Lung microvascular endothelial cell (primary cell): ENCODE results near the gene LRRC3C. TPM values are rescaled to one million over a fixed set of nuclear protein-coding genes. Genes with fewer than 3 reads are reported as not detected.
A peak's percentile ranks its signal among the peaks of the same experiment; 100 is the strongest.

ENCODE experiments used
- DNase-seq, 2 donors: peaks; one replicate each; pipeline versions ENCODE4 v3.0.0 to v3.0.0-alpha.2; 2010; ENCODE audit warnings: low read depth in 2 of 2
- total RNA-seq: library from RNA; depleted of rRNA; stranded (reverse); fragments of >200 nt; gene quantifications from 2 replicates; pipeline ENCODE4 v1.2.1, GENCODE V29; 2014

The LRRC3C gene
- total RNA-seq, 1 donor from 2014 or later: not detected

- DNase-seq: no peak
Measured at GRCh38 chr17:39946551-39947330, 19.2 kb downstream of the LRRC3C start.

GRCh38 chr17:39948489-39948828 is 20.9 kb downstream of the LRRC3C start:
- peak in 1 of 2 donors; percentile 19 for DNase-seq

- DNase-seq: no peak
Measured at GRCh38 chr17:39949028-39949427, 21.5 kb downstream of the LRRC3C start.

GRCh38 chr17:39950871-39951348 is 23.4 kb downstream of the LRRC3C start:
- DNase-seq: no peak

- DNase-seq: no peak
Measured at GRCh38 chr17:39951924-39952679, 24.6 kb downstream of the LRRC3C start.

GRCh38 chr17:39952680-39953470 is 25.3 kb downstream of the LRRC3C start:
- peak; percentile 96 to 97 for DNase-seq

- DNase-seq: peak in 1 of 2 donors; percentile 14
Measured at GRCh38 chr17:39953471-39953888, 25.9 kb downstream of the LRRC3C start.

GRCh38 chr17:39954876-39955275 is 27.3 kb downstream of the LRRC3C start:
- no peak for DNase-seq

- no peak for DNase-seq
Measured at GRCh38 chr17:39955726-39956225, 28.2 kb downstream of the LRRC3C start.

GRCh38 chr17:39960524-39961041 is 33.1 kb downstream of the LRRC3C start:
- DNase-seq: no peak

- no peak for DNase-seq
Measured at GRCh38 chr17:39962642-39963220, 35.2 kb downstream of the LRRC3C start, which contains the start of gene GSDMA. Gene GSDMA, plus strand, starts transcription at chr17:39963004. Its CDS starts 2,684 bp downstream, at chr17:39965688.

- peak in 1 of 2 donors; percentile 20 for DNase-seq
Measured at GRCh38 chr17:39963829-39964228, 36.3 kb downstream of the LRRC3C start.

- DNase-seq: no peak
Measured at GRCh38 chr17:39965017-39965699, 37.6 kb downstream of the LRRC3C start.

- DNase-seq: no peak
Measured at GRCh38 chr17:39966771-39967170, 39.2 kb downstream of the LRRC3C start.

GRCh38 chr17:39968761-39969160 is 41.2 kb downstream of the LRRC3C start:
- no peak for DNase-seq

GRCh38 chr17:39969375-39969774 is 41.8 kb downstream of the LRRC3C start:
- no peak for DNase-seq

- DNase-seq: no peak
Measured at GRCh38 chr17:39970157-39970692, 42.7 kb downstream of the LRRC3C start.

- DNase-seq: no peak
Measured at GRCh38 chr17:39971076-39971603, 43.6 kb downstream of the LRRC3C start.

- no peak for DNase-seq
Measured at GRCh38 chr17:39972271-39972670, 44.7 kb downstream of the LRRC3C start.

GRCh38 chr17:39973496-39973895 is 46.0 kb downstream of the LRRC3C start:
- no peak for DNase-seq
